DOHH2 (cell line): ENCODE results near the gene ERP27.
A peak's percentile ranks its signal among the peaks of the same experiment; 100 is the strongest.

Experiments
- H3F3A ChIP-seq: fragments of 200-600 bp; sonication (generic), shearing (Covaris generic); 2 replicates; pipeline ENCODE4 v1.6.0; 2016; ENCODE audit warnings: antibody characterized with exemption, mild to moderate bottlenecking; ENCODE audit not compliant: control insufficient read depth, insufficient read depth
- H3K27ac ChIP-seq: fragments of 200-600 bp; sonication (generic); 2 replicates; pipeline ENCODE4 v1.5.1; 2014; ENCODE audit warnings: low read depth, mild to moderate bottlenecking, low read length, moderate library complexity
- H3K27me3 ChIP-seq: fragments of 200-600 bp; sonication (generic); 2 replicates; pipeline ENCODE4 v1.6.1; 2014; ENCODE audit warnings: mild to moderate bottlenecking, low read length, mixed read lengths; ENCODE audit not compliant: control insufficient read depth
- H3K36me3 ChIP-seq: fragments of 200-600 bp; sonication (generic); 2 replicates; pipeline ENCODE4 v1.6.1; 2014; ENCODE audit warnings: mild to moderate bottlenecking, low read length, moderate library complexity, mixed read lengths; ENCODE audit not compliant: control insufficient read depth
- H3K4me1 ChIP-seq: fragments of 200-600 bp; sonication (generic); 2 replicates; pipeline ENCODE4 v1.6.1; 2014; ENCODE audit warnings: mild to moderate bottlenecking, low read length, mixed read lengths; ENCODE audit not compliant: control insufficient read depth
- H3K4me2 ChIP-seq: fragments of 200-600 bp; sonication (generic); 2 replicates; pipeline ENCODE4 v1.6.0; 2014; ENCODE audit warnings: mild to moderate bottlenecking, low read length, moderate library complexity
- H3K4me3 ChIP-seq: fragments of 200-600 bp; sonication (generic); 2 replicates; pipeline ENCODE4 v1.5.1; 2014; ENCODE audit warnings: mild to moderate bottlenecking, low read length, mixed read lengths
- H3K79me2 ChIP-seq: fragments of 200-600 bp; sonication (generic); 2 replicates; pipeline ENCODE4 v1.6.1; 2014; ENCODE audit warnings: mild to moderate bottlenecking, low read length, mixed read lengths; ENCODE audit not compliant: control insufficient read depth
- H3K9me2 ChIP-seq: fragments of 200-600 bp; sonication (generic); replicated peaks from 2 replicates; pipeline ENCODE4 v1.6.1; 2014; ENCODE audit warnings: mild to moderate bottlenecking, low read length, mixed read lengths; ENCODE audit not compliant: control insufficient read depth
- H3K9me3 ChIP-seq: fragments of 200-600 bp; sonication (generic); 2 replicates; pipeline ENCODE4 v1.6.1; 2014; ENCODE audit warnings: antibody characterized with exemption, low read length, mixed read lengths; ENCODE audit not compliant: control insufficient read depth, insufficient read depth
- H4K20me1 ChIP-seq: fragments of 200-600 bp; sonication (generic); 2 replicates; pipeline ENCODE4 v1.6.0; 2014; ENCODE audit warnings: low read depth, mild to moderate bottlenecking, antibody characterized with exemption, low read length, moderate library complexity; ENCODE audit not compliant: control insufficient read depth, insufficient read depth
- EZH2phosphoT487 ChIP-seq: fragments of 200-600 bp; sonication (generic); IDR thresholded peaks from 2 replicates; pipeline ENCODE4 v1.6.1; 2017; ENCODE audit warnings: borderline replicate concordance, mild to moderate bottlenecking, antibody characterized with exemption, low read length, moderate library complexity, mixed read lengths
- TF ChIP-seq, protein P1 (sequence below): fragments of 200-600 bp; sonication (generic); IDR thresholded peaks from one replicate; pipeline ENCODE4 v1.5.1; 2014; ENCODE audit warnings: antibody characterized with exemption, mild to moderate bottlenecking, low read depth, low read length; ENCODE audit not compliant: poor library complexity, severe bottlenecking

The ERP27 gene

GRCh38 chr12:14958361-14959125, 20.2 kb upstream of the ERP27 start:
- Histone ChIP-seq H3K9me3 (no peaks in the 10 kb centered on the region), H3K79me2 (peaks cover 82% of the 10 kb centered on the region), H3K27ac (peak overlapping the region; percentile 98), H3F3A (peaks cover 71% of the 10 kb centered on the region), H3K4me3 (peak overlapping the region; percentile 90), H3K36me3 (peaks cover 80% of the 10 kb centered on the region), H3K4me1 (peaks cover 85% of the 10 kb centered on the region), H3K9me2 (no peaks in the 10 kb centered on the region), H3K27me3 (no peaks in the 10 kb centered on the region), H4K20me1 (peaks cover 7% of the 10 kb centered on the region; the same call in 1 of the 2 replicates), H3K4me2 (peak overlapping the region; percentile 98)
- no peak for TF ChIP-seq EZH2phosphoT487
- TF ChIP-seq, protein P1, sequence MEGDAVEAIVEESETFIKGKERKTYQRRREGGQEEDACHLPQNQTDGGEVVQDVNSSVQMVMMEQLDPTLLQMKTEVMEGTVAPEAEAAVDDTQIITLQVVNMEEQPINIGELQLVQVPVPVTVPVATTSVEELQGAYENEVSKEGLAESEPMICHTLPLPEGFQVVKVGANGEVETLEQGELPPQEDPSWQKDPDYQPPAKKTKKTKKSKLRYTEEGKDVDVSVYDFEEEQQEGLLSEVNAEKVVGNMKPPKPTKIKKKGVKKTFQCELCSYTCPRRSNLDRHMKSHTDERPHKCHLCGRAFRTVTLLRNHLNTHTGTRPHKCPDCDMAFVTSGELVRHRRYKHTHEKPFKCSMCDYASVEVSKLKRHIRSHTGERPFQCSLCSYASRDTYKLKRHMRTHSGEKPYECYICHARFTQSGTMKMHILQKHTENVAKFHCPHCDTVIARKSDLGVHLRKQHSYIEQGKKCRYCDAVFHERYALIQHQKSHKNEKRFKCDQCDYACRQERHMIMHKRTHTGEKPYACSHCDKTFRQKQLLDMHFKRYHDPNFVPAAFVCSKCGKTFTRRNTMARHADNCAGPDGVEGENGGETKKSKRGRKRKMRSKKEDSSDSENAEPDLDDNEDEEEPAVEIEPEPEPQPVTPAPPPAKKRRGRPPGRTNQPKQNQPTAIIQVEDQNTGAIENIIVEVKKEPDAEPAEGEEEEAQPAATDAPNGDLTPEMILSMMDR = no peak

DNA sequence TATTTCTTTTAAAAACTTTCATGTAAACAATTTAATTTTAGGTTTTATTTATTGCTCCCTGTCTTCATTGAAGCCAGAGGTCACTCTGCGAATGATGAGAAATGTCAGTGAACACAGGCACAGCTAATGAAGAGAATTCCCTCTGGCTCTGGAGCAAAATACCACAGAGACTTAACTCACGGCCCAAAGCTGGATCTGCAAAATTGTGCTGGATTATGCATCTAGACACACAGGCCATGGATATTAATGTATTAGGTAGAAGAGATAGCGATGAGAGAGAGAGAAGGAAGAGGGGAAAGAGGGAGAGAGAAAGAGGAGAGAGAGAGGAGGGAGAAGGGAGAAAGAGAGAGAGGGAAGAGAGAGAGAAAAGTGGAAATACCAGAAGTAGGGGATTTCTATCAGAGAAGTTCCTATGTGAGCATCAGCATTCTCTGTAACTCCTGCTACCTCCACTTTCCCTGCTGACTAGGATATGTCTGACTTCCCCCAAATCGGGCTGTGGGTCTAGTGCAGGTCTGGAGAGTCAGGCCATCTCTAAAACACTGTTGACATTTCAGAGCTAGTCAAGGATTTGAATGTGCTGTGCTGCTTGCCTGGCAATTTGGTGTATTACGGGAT, 19.3 kb upstream of the ERP27 start:
- Histone ChIP-seq H4K20me1 (peaks cover 7% of the 10 kb centered on the region; the same call in 1 of the 2 replicates), H3K36me3 (peaks cover 88% of the 10 kb centered on the region), H3K27me3 (no peaks in the 10 kb centered on the region), H3F3A (peaks cover 75% of the 10 kb centered on the region), H3K4me3 (peak overlapping the region; percentile 90), H3K9me3 (no peaks in the 10 kb centered on the region), H3K4me1 (peaks cover 85% of the 10 kb centered on the region), H3K79me2 (peaks cover 91% of the 10 kb centered on the region), H3K9me2 (no peaks in the 10 kb centered on the region), H3K4me2 (peak overlapping the region; percentile 98), H3K27ac (peak overlapping the region; percentile 98)
- TF ChIP-seq, protein P1 = no peak
- no peak for TF ChIP-seq EZH2phosphoT487

DNA sequence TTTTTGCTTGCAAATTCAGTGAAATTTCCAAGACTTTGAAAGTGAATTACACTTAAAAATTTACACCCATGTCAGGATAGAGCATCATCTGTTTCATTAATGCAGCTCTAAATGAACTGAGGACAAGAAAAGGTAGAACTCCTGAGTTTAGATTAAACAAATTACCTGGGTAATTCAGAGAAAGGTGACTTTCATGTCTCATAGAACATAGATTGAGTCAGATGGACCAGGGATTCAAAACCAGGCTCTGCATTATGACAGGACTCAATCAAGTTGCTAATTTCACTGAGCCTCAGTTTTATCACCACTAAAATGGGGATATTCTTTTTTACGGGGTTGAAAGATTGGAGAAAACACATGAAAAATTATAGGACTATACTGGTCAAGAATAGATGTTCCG, 18.6 kb upstream of the ERP27 start:
- no peaks in the 10 kb centered on the region for H3K9me3 ChIP-seq
- TF ChIP-seq EZH2phosphoT487 = no peak
- no peaks in the 10 kb centered on the region for H3K27me3 ChIP-seq
- H3K9me2 ChIP-seq = no peaks in the 10 kb centered on the region
- peaks cover 93% of the 10 kb centered on the region for H3K36me3 ChIP-seq
- peaks cover 75% of the 10 kb centered on the region for H3F3A ChIP-seq
- H3K27ac ChIP-seq = peak overlapping the region; percentile 98
- H3K4me3 ChIP-seq = peak overlapping the region; percentile 90
- peaks cover 7% of the 10 kb centered on the region; the same call in 1 of the 2 replicates for H4K20me1 ChIP-seq
- peaks cover 96% of the 10 kb centered on the region for H3K79me2 ChIP-seq
- H3K4me2 ChIP-seq = peak overlapping the region; percentile 98
- peaks cover 85% of the 10 kb centered on the region for H3K4me1 ChIP-seq
